GM21390 (cell line): ENCODE data around the gene CPNE2.
A peak's percentile ranks its signal among the peaks of the same experiment; 100 is the strongest.
"Not testable (repeated sequence)": the region's sequence is repeated elsewhere in the genome, so short reads cannot be mapped to it uniquely, and the experiment has no call there.

Source experiments
- ATAC-seq: cut with Tn5 transposase; IDR thresholded peaks from one replicate; pipeline ENCODE4 v1.9.1; 2021; ENCODE audit not compliant: unreplicated experiment

Gene CPNE2

DNA sequence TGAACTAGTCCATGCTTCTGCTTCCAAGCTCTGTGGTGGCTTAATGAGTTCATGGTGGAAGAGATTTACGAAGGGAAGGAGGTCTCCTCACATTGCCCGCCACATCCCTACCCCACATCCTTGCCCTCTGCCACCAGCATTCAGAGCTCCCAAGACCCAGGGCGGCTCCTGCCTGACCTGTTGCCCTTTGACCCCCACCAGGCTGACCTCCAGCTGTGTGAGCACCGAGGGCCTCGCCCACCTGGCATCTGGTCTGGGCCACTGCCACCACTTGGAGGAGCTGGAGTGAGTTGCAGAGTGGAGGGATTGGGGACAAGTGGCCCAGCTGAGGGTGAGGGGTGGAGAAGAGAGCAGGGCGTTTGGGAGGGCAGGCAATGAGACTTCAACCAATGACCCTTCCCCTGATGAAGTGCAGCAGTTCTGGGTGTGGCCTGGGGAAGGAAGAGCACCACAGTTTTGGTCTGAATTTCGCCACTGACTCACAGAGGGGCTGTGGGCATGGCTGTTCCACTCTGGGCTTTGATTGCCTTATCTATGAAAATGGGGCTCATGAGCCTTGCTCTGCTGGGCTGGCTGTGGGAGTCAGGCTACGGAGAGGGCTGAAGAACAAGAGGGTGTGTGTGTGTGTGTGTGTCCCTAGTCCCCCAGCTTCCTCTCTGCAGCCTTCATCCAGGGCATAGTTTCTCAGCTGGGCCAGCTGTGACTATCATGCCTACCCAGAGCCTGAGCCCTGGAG lies 22.6 kb upstream of the CPNE2 start:
- ATAC-seq = no peak

DNA sequence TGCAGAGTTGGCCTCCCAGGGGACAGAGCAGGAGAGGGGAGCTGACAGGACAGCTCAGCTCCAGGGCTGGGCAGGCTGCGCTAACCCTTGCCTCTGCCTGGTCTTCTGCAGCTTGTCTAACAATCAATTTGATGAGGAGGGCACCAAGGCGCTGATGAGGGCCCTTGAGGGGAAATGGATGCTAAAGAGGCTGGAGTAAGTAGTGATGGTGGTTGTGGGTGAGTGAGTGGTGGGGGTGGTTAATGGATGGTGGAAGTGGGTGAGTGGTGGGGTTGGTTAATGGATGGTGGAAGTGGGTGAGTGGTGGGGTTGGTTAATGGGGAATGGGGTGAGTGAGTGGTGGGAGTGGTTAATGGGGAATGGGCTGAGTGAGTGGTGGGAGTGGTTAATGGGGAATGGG lies 22.0 kb upstream of the CPNE2 start:
- ATAC-seq = no peak

DNA sequence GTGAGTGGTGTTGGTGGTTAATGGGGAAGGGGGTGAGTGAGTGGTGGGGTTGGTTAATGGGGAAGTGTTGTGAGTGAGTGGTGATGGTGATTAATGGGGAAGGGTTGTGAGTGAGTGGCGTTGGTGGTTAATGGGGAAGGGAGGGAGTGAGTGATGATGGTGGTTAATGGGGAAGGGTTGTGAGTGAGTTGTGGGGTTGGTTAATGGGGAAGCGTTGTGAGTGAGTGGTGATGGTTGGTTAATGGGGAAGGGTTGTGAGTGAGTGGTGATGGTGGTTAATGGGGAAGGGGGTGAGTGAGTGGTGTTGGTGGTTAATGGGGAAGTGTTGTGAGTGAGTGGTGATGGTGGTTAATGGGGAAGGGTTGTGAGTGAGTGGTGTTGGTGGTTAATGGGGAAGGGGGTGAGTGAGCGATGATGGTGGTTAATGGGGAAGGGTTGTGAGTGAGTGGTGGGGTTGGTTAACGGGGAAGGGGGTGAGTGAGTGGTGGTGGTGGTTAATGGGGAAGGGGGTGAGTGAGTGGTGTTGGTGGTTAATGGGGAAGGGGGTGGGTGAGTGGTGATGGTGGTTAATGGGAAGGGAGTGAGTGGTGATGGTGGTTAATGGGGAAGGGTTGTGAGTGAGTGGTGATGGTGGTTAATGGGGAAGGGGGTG lies 21.2 kb upstream of the CPNE2 start:
- not testable (repeated sequence) for ATAC-seq

DNA sequence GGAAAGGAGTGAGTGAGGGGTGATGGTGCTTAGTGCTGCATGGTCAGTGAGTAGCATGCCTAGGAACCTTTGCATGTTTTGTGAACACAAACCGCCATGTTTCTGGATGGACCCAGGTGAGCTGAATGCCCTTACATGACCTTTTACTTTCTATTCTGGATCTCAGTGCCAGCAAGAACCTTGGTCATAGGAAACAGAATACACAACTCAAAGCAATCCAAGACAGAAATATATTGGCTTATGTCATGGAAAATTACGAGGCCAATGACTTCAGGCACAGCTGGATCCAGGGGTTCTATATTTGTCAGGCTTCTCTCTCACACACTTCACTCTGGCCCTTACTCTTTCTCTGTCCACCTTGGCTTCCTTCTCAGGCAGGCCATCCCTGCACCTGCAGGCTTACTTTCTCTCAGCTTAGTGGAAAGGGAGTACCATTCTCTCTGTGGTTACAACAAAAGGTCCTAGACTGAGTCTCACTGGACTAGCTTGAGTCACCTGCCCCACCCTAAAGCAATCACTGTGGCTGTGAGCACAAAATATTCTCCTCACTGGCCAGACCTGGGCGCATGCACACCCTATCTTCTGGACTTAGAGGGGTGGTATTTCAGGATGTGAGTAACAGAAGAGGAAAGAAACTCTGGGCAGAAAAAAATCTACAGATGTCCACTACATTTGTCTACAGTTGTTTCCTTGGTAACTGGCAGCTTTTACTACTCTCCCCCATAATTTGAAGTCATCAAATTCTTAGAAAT lies 20.4 kb upstream of the CPNE2 start:
- no peak for ATAC-seq

DNA sequence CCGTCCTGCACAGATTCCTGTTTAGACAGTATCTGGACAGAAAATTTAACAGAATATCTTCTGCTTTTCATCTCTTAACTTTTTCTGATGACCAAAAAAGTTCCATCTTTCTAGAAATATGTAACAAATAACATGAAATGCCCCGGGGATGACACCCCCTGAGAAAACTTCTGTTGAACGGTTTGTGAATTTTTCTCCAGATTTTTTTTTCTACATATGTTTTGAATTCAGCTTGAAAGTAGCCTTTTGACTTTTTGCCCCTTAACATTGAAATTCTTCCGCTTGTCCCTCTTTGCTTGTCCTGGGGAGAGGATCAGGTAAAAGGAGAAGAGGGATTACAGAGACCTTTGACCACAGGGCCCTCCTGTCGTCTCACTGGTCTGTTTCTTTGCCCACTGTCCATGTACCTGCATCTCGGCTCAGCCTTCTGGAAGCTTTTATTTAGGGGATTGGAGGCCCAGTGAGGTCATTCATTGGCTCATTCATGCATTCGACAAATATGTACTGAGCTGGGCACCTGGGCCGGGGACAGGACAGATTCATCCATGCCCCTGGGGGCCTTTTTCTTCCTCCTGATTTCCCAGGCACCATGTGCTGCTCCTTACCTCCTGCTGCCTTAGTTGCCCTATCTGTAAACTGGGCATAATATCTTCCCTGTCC lies 19.6 kb upstream of the CPNE2 start:
- ATAC-seq = no peak

DNA sequence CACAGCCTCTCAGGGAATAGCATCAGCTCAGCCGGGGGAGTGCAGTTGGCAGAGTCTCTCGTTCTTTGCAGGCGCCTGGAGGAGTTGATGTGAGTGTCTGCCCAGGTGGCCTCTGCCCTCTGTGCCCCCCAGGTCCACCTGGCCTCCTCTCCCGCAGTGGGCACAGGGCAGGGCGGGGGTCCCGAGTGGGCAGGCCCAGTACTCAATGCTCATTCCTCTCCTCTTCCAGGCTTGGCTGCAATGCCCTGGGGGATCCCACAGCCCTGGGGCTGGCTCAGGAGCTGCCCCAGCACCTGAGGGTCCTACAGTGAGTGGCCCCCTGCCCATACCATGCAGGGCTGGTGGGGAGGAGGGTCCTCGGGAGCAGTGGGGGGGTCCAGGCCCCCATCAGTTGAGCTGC lies 14.7 kb upstream of the CPNE2 start:
- ATAC-seq = no peak

DNA sequence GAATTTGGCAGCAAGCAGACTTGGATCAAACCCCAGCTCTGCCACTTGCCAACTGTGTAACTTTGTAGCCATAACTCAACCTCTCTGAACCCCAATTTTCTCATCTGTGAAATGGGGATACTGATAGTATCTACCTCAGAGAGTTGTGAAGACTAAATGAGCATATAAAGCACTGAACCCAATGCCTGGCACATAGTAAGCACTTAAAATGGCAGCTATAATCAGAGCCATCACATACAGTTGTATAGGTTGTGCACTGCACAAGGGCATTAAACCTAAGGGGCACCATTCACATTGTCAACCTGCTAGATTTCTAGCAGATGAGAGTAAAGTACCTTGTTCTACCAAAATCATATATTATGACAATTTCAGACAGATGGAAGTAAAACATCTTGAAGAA lies 10.6 kb upstream of the CPNE2 start:
- ATAC-seq = no peak

DNA sequence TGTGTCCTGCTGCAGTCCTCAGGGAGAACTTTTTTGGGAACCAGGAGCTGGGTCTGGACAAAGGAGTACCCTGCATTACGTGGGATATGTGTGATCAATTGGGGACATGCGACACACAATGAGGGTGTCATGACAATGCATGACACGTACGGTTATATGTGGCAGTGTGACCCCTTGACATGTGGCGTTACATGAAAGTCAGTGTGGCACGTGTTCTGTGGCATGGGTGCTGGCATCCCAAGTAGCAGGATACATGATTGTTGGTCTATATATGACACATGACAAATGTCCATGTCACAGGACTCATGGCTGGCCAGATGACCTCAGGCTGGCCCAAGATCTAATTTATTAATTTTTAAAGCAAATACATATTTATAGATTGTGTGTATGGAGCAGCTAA lies 9.7 kb upstream of the CPNE2 start:
- ATAC-seq = no peak

DNA sequence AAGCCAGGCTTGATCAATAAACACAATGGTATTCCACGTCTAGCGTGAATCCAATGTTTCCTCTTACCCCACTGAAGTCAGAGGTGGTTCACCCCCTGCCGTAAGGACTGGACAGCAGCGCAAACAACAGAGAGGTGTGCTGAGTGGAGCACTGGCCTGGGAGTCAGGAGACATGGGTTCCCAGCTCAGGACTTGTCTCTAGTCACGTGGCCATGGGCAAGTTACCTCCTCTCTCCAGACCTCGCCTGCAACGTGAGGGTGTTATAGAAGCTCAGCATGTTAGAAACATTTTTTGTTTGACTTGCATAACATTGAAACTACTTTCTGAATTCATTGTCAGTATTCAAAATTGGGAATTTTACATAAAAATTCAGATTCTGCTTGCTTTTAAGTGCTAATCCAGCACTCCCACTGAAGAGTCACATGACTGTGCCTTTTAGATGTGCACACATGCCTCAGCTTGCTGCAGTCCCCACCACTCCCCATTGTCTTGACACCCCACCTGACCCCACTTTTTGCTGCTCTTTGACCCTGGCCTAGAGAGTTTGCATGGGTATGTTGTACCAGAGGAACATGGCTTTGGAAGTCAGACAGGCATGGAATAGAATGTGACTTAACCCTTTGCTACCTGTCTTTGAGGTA lies 8.8 kb upstream of the CPNE2 start:
- no peak for ATAC-seq

DNA sequence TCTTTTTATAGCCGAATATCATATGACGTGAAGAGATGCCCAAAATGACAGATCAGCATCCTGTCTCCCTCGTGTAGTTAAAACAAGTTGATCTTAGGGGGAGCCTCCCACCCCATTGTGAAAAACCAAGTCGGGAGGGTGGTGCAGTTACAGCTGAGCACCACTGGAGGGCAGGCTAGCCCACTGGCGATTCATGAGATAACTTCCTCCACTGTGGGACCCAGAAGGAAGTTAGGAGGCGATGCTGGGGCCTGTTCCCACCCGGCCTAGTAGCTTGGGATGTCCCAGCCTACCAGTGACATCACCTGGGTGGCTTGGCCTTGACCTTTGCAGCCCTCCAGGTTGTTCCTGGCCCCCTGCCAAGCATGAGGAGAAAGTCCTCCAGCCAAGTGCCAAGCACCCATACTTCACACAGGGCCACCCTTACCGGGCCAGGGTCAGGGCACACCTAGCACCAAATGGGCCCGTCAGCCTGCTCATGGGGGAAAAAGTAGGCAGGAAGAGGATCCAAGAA lies 8.1 kb upstream of the CPNE2 start:
- ATAC-seq = no peak

DNA sequence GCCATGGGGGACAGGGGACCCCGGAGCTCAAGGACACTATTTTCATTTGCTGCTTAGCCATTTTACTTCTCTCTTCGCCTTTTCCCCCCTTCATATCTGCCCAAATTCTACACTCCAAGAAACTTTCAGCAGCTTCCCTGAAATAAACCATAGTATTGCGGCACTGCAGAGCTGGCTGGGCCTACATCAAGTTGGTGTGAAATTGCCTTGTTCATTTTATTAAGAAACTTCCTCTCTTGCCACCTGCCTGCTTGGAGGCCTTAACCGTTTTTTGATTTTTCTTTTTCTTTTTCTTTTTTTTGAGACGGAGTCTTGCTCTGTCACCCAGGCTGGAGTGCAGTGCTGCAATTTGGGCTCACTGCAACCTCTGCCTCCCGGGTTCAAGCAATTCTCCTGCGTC lies 7.4 kb upstream of the CPNE2 start:
- ATAC-seq = no peak

DNA sequence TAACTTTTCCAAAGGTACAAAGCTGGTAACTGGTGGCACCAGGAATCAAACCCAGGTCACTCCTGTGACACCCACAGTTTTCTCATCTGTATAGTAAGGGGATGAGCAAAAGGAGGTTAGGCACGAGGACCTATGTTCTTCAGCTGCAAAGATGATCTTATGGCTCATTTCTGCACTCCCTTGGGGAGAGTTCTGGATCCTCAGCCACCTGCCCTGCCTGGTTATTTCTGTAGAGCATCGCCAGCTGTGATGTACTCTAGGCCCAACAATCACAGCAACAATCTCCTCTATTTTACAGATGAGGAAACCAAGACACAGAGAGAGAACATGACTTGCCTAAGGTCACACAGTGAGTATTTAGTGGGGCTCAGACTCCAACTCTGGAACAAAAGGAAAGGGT lies 5.4 kb upstream of the CPNE2 start:
- ATAC-seq = no peak

DNA sequence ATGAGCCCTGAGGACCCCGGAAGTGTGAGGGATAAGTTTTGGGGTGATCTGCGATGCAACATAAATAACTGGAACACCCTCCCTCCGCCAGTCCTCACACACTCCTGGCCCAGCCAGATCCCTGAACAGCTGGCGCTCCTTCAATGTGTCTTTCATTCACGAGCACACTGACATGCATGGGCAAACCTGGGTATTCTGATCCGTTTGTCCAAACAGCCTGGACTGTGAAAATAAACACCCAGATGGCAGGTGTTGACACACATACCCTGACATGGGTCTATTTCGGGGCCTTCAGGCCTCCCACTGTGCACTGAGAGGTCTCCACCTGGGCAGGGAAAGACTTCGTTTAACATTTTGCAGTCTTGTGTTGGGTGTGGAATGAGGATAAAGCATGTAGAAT lies 3.0 kb upstream of the CPNE2 start:
- ATAC-seq = no peak

DNA sequence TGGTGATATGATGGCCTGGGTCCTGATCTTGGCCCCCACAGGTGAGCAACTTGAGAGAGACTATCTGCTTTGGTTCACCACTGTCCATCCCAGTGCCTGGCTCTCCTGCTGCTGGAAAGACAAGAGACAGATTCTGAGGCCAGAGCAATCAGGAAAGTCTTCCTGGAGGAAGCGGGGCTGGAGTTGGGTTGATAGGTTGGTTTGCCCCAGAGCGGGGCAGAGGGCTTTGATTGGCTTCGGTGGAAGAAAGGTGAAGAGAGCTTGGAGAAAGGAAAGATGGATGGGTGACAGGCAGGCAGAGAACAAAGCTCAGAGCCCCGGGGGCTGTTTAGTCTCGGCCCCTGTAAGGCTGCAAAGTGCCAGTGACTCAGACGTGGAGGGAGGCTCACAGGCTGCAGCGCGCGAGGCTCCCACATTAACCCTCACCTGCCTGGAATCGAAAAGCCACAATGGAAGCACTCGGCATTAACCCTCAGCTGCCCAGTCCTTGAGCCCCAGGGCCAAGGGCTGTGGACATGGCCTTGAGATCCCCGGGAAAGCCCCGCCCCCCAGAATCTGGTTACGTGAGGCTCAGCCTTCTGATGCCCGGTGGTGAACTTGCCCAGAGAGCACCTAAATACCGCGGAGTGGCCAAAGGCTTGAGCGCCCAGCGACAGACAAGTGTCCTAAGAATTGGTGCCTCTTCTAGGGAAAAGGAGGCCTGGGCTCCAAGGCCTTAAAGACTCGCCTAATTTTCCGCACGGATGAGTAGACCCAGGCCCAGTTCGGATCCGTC lies 996 bp upstream of the CPNE2 start:
- ATAC-seq = no peak

DNA sequence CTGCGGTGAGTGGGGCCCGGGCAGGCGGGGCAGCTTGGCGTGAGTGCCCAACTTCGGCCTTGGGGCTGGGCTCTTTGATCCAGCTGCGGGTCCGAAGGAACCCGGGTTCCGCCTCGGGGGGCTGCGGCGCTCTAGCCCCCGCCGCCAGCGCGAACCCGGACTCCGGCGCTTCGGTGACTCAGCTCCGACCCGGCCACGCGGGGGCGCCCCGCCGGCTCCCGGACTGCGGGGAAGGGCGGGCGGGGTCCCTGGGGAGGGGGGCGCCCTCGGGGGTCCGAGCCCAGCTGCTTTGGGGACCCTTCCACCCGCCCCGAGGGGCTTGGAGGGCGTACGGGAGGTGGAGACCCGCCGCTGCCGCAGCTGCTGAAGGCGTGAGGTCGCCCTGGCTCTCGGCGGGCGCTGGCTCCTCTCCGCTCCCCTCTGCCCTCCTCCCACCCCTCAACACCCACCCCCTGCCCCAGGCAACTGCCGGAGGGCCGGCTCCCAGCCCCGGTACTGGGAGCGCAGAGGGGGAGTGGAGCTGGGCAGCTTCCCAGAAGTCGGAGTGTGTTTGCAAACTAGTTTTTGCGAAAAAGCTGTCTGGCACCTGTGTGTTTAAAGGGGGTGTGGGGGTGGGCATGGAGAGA lies 516 bp downstream of the CPNE2 start:
- peak; percentile 63 for ATAC-seq

DNA sequence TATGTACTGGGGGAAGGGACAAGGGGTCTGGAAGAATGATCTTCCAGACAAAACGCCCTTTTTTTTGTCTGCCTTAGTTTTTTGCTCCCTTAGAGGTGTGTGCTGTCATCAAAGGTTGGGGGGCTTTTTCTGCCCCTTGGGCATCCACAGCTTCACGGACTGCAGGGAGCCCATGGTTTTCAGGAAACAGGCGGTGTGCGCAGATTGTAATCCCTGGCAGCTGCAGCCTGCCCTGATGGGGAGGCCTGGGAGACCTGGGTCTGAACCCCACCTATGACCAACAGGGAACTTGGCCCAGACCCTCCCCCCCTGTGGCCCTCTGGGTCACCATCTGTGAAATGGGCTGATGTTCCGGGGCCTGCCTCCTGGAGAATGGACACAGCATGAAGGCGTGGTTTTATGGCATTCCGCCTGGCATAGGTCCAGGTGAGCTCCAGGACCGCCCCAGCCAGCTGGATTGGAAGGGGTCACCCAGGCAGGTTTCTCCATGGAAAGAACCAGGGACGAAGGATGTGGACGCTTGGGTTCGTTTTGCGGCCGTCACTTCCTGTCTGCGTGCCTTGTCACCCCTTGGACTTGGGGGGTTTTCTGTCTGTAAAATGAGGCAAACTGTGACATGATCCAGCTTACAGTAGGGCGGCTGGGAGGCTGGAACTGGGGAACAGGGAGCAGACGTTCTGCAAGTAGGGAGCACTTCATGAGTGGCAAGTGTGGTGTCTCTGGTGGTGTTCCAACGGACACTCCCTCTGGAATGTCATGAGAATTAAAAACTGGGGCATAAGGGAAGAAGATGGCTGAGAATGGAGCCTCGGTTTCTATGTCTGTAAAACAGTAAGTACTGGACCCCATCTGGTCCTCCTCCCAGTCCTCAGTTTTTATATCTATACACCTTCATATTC lies 1.5 kb downstream of the CPNE2 start:
- ATAC-seq = no peak

DNA sequence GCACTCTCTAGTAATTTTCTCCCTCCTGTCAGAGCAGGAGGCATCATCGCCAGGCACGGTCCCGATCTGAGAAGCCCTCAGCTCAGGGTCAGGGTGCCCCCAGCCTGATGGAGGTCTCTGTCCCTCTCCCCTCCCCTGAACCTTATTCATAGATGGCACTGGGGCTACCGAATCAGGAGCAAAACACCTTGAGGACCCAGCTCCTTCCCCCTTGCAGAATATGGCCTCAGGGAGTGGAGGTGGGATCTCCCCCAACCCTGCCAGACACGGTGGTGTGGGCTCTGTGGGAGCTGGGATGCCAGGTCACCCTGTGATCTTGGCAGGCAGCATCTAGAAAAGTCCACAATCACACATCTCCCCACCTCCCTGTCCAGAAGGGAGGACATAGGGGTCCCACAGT lies 2.5 kb downstream of the CPNE2 start:
- no peak for ATAC-seq

DNA sequence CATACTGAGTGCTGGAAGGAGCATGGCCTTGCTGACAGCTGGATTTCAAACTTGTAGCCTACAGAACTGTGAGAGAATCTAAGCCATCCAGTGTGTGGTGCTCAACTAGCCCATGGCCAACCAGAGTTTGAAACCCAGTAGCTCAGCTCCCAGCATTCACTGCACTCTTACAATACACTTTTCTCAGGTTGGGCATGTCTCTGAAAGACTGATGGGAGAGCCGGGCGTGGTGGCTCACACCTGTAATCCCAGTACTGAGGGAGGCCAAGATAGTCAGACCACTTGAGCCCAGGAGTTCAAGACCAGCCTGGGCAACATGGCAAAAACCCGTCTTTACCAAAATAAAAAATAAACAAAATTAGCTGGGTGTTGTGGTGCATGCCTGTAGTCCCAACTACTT lies 3.8 kb downstream of the CPNE2 start:
- ATAC-seq = no peak

DNA sequence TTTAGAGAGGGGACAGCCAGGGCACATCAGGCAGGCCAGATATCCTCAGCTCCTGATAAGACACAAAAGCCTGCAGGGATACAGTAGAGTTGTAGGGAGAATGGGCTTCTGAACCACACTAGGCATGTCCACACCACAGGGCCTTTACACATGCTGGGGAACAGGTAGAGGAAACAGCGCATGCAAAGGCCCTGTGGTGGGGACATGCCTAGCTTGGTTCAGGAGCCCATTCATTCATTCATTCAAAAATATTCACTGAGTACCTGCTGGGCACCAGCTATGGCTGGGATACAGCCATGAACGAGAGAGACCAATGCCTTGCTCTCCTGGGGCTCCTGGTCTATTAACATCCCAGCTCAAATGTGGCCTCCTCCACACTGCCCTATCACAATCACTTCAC lies 4.4 kb downstream of the CPNE2 start:
- ATAC-seq = no peak
